ENCODE data around the gene HOXB8.

The HOXB8 gene

GRCh38 chr17:48636177-48637018 lies 21.3 kb upstream of the HOXB8 start:
- Histone ChIP-seq H3K36me3 (ENCODE audit: control insufficient read depth in 2 of 2, insufficient read depth in 2 of 2, low read length in 2 of 2) (no peaks in the 10 kb centered on the region), H3K27ac (ENCODE audit: low read length) (no peak overlapping the region), H3K4me3 (ENCODE audit: low read length in 2 of 2) (no peak overlapping the region), H3K9ac (ENCODE audit: low read length in 2 of 2) (no peak overlapping the region), H3K4me1 (ENCODE audit: control insufficient read depth, insufficient read depth, low read length) (peaks cover 7% of the 10 kb centered on the region), H3K9me3 (ENCODE audit: control insufficient read depth in 2 of 2, low read length in 2 of 2) (no peaks in the 10 kb centered on the region), H3K27me3 (ENCODE audit: control insufficient read depth in 1 of 2, insufficient read depth in 2 of 2, low read length in 2 of 2) (peaks cover 90 to 92% of the 10 kb centered on the region in 2 donors)

- no peaks in the 10 kb centered on the region for H3K9me3 ChIP-seq (ENCODE audit: control insufficient read depth in 2 of 2, low read length in 2 of 2)
- peaks cover 91 to 95% of the 10 kb centered on the region in 2 donors for H3K27me3 ChIP-seq (ENCODE audit: control insufficient read depth in 1 of 2, insufficient read depth in 2 of 2, low read length in 2 of 2)
- H3K36me3 ChIP-seq (ENCODE audit: control insufficient read depth in 2 of 2, insufficient read depth in 2 of 2, low read length in 2 of 2): no peaks in the 10 kb centered on the region
- H3K4me3 ChIP-seq (ENCODE audit: low read length in 2 of 2): no peak overlapping the region
- H3K9ac ChIP-seq (ENCODE audit: low read length in 2 of 2): no peak overlapping the region
- peaks cover 7% of the 10 kb centered on the region for H3K4me1 ChIP-seq (ENCODE audit: control insufficient read depth, insufficient read depth, low read length)
- no peak overlapping the region for H3K27ac ChIP-seq (ENCODE audit: low read length)
These were observed 19.6 kb upstream of the HOXB8 start for GRCh38 chr17:48634493-48635208.

GRCh38 chr17:48633266-48633677 lies 18.2 kb upstream of the HOXB8 start:
- Histone ChIP-seq H3K27ac (ENCODE audit: low read length) (no peak overlapping the region), H3K36me3 (ENCODE audit: control insufficient read depth in 2 of 2, insufficient read depth in 2 of 2, low read length in 2 of 2) (no peaks in the 10 kb centered on the region), H3K4me3 (ENCODE audit: low read length in 2 of 2) (no peak overlapping the region), H3K9ac (ENCODE audit: low read length in 2 of 2) (no peak overlapping the region), H3K4me1 (ENCODE audit: control insufficient read depth, insufficient read depth, low read length) (peaks cover 7% of the 10 kb centered on the region), H3K27me3 (ENCODE audit: control insufficient read depth in 1 of 2, insufficient read depth in 2 of 2, low read length in 2 of 2) (peaks cover 92 to 100% of the 10 kb centered on the region in 2 donors), H3K9me3 (ENCODE audit: control insufficient read depth in 2 of 2, low read length in 2 of 2) (no peaks in the 10 kb centered on the region)

- H3K27me3 ChIP-seq (ENCODE audit: control insufficient read depth in 1 of 2, insufficient read depth in 2 of 2, low read length in 2 of 2): peaks cover 94 to 100% of the 10 kb centered on the region in 2 donors
- H3K9ac ChIP-seq (ENCODE audit: low read length in 2 of 2): no peak overlapping the region
- H3K4me3 ChIP-seq (ENCODE audit: low read length in 2 of 2): no peak overlapping the region
- peaks cover 7% of the 10 kb centered on the region for H3K4me1 ChIP-seq (ENCODE audit: control insufficient read depth, insufficient read depth, low read length)
- H3K36me3 ChIP-seq (ENCODE audit: control insufficient read depth in 2 of 2, insufficient read depth in 2 of 2, low read length in 2 of 2): no peaks in the 10 kb centered on the region
- no peak overlapping the region for H3K27ac ChIP-seq (ENCODE audit: low read length)
- no peaks in the 10 kb centered on the region for H3K9me3 ChIP-seq (ENCODE audit: control insufficient read depth in 2 of 2, low read length in 2 of 2)
These were observed 17.6 kb upstream of the HOXB8 start for GRCh38 chr17:48632579-48633265.

- Histone ChIP-seq H3K27me3 (ENCODE audit: control insufficient read depth in 1 of 2, insufficient read depth in 2 of 2, low read length in 2 of 2) (peaks cover 94 to 100% of the 10 kb centered on the region in 2 donors), H3K9me3 (ENCODE audit: control insufficient read depth in 2 of 2, low read length in 2 of 2) (no peaks in the 10 kb centered on the region), H3K36me3 (ENCODE audit: control insufficient read depth in 2 of 2, insufficient read depth in 2 of 2, low read length in 2 of 2) (no peaks in the 10 kb centered on the region), H3K4me3 (ENCODE audit: low read length in 2 of 2) (no peak overlapping the region), H3K27ac (ENCODE audit: low read length) (no peak overlapping the region), H3K9ac (ENCODE audit: low read length in 2 of 2) (no peak overlapping the region), H3K4me1 (ENCODE audit: control insufficient read depth, insufficient read depth, low read length) (peaks cover 7% of the 10 kb centered on the region)
These were observed 16.8 kb upstream of the HOXB8 start for GRCh38 chr17:48631693-48632578.

GRCh38 chr17:48630925-48631692 lies 16.0 kb upstream of the HOXB8 start:
- H3K27me3 ChIP-seq (ENCODE audit: control insufficient read depth in 1 of 2, insufficient read depth in 2 of 2, low read length in 2 of 2): peaks cover 90 to 98% of the 10 kb centered on the region in 2 donors
- H3K27ac ChIP-seq (ENCODE audit: low read length): no peak overlapping the region
- no peak overlapping the region for H3K9ac ChIP-seq (ENCODE audit: low read length in 2 of 2)

GRCh38 chr17:48630009-48630924 lies 15.2 kb upstream of the HOXB8 start:
- Histone ChIP-seq H3K9ac (ENCODE audit: low read length in 2 of 2) (no peak overlapping the region), H3K4me1 (ENCODE audit: control insufficient read depth, insufficient read depth, low read length) (peaks cover 21% of the 10 kb centered on the region), H3K36me3 (ENCODE audit: control insufficient read depth in 2 of 2, insufficient read depth in 2 of 2, low read length in 2 of 2) (no peaks in the 10 kb centered on the region), H3K27ac (ENCODE audit: low read length) (no peak overlapping the region), H3K9me3 (ENCODE audit: control insufficient read depth in 2 of 2, low read length in 2 of 2) (no peaks in the 10 kb centered on the region), H3K4me3 (ENCODE audit: low read length in 2 of 2) (no peak overlapping the region), H3K27me3 (ENCODE audit: control insufficient read depth in 1 of 2, insufficient read depth in 2 of 2, low read length in 2 of 2) (peaks cover 88 to 98% of the 10 kb centered on the region in 2 donors)

More at GRCh38 chr17:48630925-48631692, 16.0 kb upstream of the HOXB8 start:
- H3K9me3 ChIP-seq (ENCODE audit: control insufficient read depth in 2 of 2, low read length in 2 of 2): no peaks in the 10 kb centered on the region
- H3K4me1 ChIP-seq (ENCODE audit: control insufficient read depth, insufficient read depth, low read length): peaks cover 13% of the 10 kb centered on the region
- no peak overlapping the region for H3K4me3 ChIP-seq (ENCODE audit: low read length in 2 of 2)
- H3K36me3 ChIP-seq (ENCODE audit: control insufficient read depth in 2 of 2, insufficient read depth in 2 of 2, low read length in 2 of 2): no peaks in the 10 kb centered on the region

GRCh38 chr17:48629411-48629759 lies 14.3 kb upstream of the HOXB8 start:
- peaks cover 26% of the 10 kb centered on the region for H3K4me1 ChIP-seq (ENCODE audit: control insufficient read depth, insufficient read depth, low read length)
- no peaks in the 10 kb centered on the region for H3K36me3 ChIP-seq (ENCODE audit: control insufficient read depth in 2 of 2, insufficient read depth in 2 of 2, low read length in 2 of 2)
- H3K4me3 ChIP-seq (ENCODE audit: low read length in 2 of 2): no peak overlapping the region
- H3K9ac ChIP-seq (ENCODE audit: low read length in 2 of 2): no peak overlapping the region
- no peak overlapping the region for H3K27ac ChIP-seq (ENCODE audit: low read length)
- H3K27me3 ChIP-seq (ENCODE audit: control insufficient read depth in 1 of 2, insufficient read depth in 2 of 2, low read length in 2 of 2): peaks cover 87 to 98% of the 10 kb centered on the region in 2 donors
- no peaks in the 10 kb centered on the region for H3K9me3 ChIP-seq (ENCODE audit: control insufficient read depth in 2 of 2, low read length in 2 of 2)

All from stomach smooth muscle (tissue), 2 donors.